Measurements from ENCODE around the gene BGLAP. TPM values are rescaled to one million over a fixed set of nuclear protein-coding genes. Genes with fewer than 3 reads are reported as not detected.

BGLAP gene
- 1 to 10 TPM in 1 of 4 donors, under 1 TPM in 1, not detected in 2; 0.82 to 5.0 TPM for total RNA-seq

DNA sequence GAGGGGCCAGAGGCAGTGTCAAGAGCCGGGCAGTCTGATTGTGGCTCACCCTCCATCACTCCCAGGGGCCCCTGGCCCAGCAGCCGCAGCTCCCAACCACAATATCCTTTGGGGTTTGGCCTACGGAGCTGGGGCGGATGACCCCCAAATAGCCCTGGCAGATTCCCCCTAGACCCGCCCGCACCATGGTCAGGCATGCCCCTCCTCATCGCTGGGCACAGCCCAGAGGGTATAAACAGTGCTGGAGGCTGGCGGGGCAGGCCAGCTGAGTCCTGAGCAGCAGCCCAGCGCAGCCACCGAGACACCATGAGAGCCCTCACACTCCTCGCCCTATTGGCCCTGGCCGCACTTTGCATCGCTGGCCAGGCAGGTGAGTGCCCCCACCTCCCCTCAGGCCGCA is at the start of gene BGLAP:
Gene BGLAP, plus strand, starts transcription at position 259 of the 400 bp plus-strand sequence. Its CDS starts 48 bp downstream, at position 307.
- no peak for DNase-seq (ENCODE audit: low spot score)
- ATAC-seq (ENCODE audit: low FRiP score), result no peak
- TF ChIP-seq, protein P1, sequence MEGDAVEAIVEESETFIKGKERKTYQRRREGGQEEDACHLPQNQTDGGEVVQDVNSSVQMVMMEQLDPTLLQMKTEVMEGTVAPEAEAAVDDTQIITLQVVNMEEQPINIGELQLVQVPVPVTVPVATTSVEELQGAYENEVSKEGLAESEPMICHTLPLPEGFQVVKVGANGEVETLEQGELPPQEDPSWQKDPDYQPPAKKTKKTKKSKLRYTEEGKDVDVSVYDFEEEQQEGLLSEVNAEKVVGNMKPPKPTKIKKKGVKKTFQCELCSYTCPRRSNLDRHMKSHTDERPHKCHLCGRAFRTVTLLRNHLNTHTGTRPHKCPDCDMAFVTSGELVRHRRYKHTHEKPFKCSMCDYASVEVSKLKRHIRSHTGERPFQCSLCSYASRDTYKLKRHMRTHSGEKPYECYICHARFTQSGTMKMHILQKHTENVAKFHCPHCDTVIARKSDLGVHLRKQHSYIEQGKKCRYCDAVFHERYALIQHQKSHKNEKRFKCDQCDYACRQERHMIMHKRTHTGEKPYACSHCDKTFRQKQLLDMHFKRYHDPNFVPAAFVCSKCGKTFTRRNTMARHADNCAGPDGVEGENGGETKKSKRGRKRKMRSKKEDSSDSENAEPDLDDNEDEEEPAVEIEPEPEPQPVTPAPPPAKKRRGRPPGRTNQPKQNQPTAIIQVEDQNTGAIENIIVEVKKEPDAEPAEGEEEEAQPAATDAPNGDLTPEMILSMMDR (IDR thresholded peaks at IDR 0.05), result no peak

DNA sequence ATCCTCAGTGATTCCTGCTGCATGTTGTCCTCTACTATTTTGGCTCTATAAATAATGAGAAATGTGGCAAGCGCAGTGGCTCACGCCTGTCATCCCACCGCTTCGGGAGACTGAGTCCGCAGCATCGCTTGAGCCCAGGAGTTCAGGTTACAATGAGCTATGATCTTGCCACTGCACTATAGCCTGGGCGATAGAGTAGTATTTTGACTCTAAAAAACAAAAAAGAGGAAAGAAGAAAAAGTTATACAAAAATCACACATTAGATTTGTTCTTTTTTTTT is 48.8 kb upstream of the BGLAP start:
- TF ChIP-seq, protein P1 (IDR thresholded peaks at IDR 0.05), result no peak
- ATAC-seq (ENCODE audit: low FRiP score) (no peak), DNase-seq (ENCODE audit: low spot score) (no peak)

DNA sequence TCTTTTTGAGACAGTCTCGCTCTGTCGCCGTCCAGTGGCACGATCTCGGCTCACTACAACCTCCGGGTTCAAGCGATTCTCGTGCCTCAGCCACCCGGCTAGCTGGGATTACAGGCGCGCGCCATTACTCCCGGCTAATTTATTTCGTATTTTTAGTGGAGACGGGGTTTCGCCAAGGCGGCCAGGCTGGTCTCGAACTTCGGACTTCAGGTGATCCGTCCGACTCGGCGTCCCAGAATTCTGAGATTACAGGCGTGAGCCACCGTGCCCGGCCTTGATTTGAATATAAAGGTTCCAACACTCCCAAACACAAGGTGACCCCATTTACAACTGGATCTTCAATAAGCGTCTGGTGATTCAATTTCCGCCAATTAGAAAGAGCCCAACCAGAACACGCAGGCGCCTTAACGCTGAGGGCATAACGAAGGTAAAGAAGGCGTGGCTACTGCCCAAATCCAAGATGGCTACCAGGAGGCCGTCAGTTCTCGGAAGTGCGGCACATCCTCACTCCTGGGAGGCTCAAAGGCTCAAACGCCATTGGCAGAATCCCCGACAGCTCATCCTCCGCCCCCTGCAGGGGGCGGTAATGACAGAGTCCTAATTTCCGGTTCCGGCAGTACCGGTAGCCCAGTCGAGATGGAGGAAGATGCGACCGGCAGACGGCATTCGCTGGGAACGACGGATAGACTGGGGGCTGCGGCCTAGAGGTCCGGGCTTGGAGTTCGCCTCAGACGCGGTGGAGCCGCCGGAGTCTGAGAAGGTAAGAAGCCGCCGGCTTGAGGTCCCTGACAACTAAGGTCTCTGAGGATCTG is 48.3 kb upstream of the BGLAP start, which contains the start of gene SLC25A44:
Gene SLC25A44, plus strand, starts transcription at position 617 of the 812 bp plus-strand sequence. CDS start 5,744 bp downstream, outside the sequence.
- ATAC-seq (ENCODE audit: low FRiP score) (peak; percentile 96), DNase-seq (ENCODE audit: low spot score) (peak; percentile 85)
- TF ChIP-seq, protein P1 (IDR thresholded peaks at IDR 0.05), result peak in 1 of 3 donors; percentile 35

DNA sequence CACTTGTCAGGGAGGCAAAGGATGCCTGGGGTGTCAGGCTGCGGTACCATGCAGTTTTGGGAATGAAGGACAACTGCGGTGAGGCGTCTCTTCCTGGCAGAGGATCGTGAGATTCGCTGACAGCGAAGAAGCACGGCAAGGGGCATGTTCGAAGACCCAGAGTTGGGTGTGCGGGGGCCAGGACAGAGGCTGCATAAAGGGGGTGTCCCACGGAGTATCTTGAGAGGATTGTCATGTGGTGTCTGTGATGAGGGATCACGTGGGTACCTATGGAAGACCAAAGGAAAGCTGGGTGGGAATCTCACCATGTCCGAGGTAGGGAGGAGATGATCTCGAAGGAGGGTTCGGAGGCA is 47.7 kb upstream of the BGLAP start:
- TF ChIP-seq, protein P1 (IDR thresholded peaks at IDR 0.05), result no peak
- ATAC-seq (ENCODE audit: low FRiP score) (no peak), DNase-seq (ENCODE audit: low spot score) (no peak)

DNA sequence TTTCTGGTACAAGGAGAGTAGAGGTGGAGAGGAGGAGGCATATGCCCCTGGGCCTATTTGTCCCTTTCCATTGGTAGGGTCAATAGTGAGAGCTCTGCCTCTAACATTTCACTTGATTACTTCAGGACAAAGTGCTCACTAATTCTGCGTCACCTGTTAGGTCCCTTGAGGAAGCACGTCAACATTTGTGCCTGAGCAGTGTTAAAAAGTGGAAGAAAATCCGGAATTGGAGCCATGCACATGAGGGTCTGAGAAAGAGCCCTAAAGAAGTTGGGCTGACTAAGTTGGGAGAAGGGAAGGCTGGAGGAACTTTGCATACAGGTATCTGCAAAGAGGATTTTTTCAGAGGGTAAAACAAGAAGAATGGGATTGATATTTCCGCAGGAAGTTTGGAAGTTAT is 46.1 kb upstream of the BGLAP start:
- TF ChIP-seq, protein P1 (IDR thresholded peaks at IDR 0.05), result no peak
- ATAC-seq (ENCODE audit: low FRiP score) (no peak), DNase-seq (ENCODE audit: low spot score) (no peak)

DNA sequence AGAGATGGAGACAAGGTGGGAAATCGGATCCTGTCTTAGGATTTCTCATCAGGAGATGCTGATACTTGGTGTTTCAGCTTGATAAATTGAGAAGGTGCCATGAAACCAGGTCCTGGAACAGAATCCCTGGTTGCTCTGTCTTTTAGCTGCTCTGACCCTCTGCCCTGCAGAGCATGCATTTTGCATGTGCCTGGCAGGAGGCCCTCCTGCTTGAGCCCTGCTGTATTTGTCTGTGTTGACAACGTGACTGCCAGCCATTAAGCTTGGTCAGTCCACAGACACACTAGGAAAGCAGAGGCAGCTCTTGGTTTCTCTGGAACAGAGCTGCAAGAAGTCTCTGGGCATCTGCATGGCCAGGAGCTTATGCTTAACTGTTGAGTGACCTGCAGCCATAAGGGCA is 45.5 kb upstream of the BGLAP start:
- TF ChIP-seq, protein P1 (IDR thresholded peaks at IDR 0.05), result no peak
- no peak for DNase-seq (ENCODE audit: low spot score)
- ATAC-seq (ENCODE audit: low FRiP score), result no peak

DNA sequence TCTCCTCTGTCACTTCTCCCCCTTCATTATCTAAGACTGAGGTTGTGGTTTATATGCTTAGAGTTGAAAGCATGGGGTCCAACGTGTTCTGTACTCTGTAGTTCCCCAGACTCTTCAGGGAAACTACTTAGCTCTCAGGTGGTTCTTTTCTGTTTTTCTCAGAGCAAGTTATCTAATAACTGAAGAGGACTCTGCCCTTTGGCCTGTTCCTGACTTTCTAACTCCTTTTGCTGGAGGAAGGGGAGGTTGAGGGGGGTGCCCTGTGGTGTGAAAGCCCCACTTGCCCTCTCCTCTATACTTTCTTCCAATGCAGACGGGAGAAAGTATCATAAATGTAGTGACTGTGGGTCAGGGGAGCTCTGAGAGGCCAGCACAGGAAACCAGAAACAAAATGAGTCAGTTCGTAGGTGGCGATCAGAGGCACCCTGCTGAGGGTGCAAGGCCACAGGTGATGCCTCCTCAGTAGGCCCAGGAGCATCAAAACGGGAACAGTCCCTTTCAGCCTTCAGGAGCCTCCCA is 43.1 kb upstream of the BGLAP start:
- no peak for DNase-seq (ENCODE audit: low spot score)
- ATAC-seq (ENCODE audit: low FRiP score), result no peak
- TF ChIP-seq, protein P1 (IDR thresholded peaks at IDR 0.05), result no peak

Measured in omental fat pad (tissue), 4 donors.